GM18511 (cell line): Measurements from ENCODE around the gene SLC18A3.

Experiments used
- ATAC-seq: cut with Tn5 transposase; IDR thresholded peaks from one replicate; pipeline ENCODE4 v1.9.1; 2021; ENCODE audit warnings: mild to moderate bottlenecking, moderate library complexity; ENCODE audit not compliant: unreplicated experiment

SLC18A3 gene

DNA sequence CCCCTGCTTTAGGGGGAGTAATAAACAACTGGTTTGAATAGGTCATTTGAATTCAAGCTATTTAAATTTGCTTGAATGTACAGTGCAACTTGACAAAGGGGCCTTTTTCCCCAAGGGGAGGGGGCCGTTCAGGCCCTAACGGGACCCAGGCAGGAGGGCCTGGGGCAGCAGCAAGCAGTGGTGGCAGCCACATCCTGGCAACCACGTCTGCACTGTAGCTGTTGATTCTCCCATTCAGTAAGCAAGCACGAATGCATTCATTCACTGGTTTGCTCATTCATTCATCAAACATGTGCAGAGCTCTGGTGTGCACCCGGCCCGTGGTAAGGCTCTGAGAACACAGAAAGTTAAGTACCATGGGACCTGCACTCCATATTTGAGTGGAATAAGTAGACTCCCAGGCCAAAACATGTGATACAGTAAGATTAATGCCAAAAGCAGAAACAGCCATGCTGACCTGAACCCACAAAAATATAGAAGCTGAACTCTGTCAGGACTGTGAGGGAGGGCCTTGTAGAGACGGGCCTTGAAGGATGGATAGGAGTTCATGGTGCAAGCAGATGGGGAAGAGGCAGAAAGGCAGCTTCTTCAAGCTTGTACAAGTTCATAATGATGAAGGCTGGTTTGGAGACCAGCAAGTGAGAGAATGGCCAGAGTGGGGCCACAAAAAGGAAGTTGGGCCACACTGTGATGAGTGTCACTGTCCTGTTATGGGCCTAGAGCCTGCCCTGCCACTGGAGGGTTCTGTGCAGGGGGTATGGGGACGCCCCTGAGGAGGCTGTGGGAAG lies 40.0 kb downstream of the SLC18A3 start:
- no peak for ATAC-seq

DNA sequence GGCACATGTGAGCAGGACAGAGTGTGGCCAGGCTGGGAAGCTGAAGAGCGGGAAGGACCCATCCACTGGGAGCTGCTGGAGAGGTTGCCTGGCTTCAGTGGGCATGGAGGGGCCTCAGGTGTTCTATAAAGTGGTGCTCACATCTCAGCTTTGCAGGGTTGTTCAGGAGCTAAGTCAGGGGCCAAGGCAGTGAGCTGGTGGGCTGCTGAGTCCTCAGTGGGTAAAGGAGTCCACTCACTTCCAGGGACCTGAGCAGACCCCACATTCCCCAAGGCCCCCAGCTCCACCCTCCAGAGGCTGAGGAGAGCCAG lies 40.6 kb downstream of the SLC18A3 start:
- ATAC-seq, result no peak

DNA sequence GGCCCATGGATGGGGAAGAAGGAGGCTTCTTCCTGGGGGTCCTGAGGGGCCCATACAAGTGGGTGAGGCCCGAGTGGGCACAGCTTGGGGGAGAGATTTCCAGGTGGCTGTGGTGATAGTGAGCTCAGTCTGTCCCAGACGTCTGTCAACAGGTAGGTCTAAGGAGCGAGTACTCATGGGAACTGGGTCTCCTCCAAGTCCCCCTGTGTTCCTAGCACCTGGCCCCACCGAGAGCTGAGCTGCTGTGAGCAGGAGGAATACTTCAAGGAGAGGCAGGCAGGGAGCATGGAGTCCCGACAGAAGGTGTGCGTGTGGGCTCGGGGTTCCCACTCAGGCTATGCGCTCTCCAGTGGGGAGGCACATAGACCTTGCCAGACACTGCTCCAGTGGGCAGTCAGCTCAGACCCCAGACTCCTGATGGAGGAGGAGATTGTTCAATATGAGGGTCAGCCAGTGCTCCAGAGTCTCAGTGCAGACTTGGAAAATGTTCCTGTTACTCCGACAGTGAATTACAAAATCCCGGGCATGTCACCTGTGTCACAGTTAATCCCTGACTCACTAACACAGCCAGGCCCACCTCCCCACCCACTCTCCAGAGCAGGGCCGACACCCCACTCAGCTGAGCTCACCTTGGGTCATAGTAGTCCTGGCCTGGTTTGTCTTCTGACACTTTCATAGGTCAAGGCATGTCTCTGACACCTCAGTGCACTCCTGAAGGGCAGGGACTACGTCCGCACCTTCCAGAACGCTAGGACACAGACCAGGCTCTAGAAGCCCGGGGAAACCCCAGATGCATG lies 41.1 kb downstream of the SLC18A3 start:
- ATAC-seq, result no peak

DNA sequence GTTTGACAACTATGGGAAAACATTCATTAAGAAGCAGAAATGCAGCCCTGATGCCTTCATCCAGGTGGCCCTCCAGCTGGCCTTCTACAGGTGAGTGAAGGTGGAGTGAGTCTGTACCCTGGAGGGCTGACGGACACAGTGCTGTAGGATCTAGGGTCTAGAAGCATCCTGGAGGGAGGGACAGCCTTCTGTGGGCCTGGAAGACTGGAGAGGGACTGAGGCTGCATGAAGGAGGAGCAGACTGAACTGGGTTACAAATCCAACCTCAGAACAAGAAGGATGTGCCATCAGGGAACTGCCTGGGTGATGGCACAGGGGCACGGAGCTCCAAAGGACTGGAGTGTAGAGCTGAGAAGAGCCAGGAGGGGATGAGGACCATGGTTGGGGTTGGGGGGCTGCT lies 41.8 kb downstream of the SLC18A3 start:
- ATAC-seq, result no peak

DNA sequence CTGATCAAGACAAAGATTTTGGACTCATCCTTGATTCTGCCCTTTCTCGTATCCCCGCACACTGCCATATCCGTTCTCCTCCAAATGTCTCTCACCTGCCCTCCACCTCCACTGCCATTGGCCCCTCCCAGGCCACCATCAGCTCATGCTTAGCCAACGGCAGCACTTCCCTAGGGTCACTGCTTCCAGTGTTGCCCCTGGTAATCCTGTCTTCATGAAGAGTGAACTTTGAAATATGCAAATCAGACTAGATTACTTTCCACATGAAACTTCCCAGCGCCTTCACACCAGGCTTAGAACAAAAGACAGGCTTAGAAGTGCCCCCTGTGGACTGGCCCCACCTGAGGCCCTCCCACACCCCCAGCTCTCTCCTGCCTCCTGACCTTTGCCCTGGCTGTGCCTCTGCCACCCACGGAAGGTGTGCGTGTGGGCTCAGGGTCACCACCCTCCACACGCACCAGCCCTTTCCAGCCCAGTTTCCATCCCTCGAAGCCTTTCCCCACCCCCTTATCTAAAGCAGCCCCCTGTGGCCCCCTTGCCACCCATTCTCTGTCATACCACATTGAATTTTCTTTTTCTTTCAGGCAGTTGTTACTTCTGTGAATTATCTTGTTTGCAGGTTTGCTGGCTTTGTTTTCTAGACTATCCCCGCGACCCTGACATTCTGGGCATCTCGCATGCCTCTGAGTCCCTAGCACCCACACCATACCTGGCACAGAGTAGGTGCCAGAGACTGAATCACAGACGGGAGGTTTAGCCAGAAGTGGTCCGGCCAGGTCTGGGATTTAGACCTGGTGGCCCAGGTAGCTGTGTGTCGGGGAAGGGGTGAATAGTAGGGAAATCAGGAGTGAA lies 42.5 kb downstream of the SLC18A3 start:
- ATAC-seq, result no peak

DNA sequence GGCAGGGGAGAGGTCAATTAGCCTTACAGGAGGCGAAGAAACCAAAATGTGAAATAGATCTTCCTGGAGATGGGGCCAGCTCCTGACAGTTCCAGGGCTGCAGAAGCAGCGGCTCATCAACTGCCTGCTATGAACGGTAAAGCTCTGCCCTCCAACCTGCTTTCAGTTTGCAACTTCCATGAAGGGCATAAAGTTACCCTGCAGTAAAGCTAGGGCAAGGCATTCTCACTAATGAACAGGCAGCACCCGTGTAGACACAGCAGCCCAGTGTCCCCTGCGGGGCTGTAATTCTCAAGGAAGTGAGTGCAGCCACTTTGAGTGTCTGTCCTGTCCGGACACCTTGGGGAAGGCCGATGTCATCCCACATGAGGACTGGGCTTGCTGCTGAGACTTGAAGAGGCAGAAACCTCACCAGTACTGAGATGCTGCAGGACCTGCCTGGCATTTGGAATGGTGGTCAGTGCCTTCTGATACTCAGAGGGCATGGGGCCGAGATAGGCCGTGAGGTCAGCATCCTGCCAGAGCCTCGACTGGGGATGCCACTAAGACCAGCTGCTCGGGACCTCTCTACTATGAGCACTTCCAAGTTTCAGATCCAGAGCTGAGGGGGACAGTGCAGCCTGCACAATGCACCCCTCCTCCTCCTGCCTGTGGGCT lies 43.3 kb downstream of the SLC18A3 start:
- ATAC-seq, result no peak

DNA sequence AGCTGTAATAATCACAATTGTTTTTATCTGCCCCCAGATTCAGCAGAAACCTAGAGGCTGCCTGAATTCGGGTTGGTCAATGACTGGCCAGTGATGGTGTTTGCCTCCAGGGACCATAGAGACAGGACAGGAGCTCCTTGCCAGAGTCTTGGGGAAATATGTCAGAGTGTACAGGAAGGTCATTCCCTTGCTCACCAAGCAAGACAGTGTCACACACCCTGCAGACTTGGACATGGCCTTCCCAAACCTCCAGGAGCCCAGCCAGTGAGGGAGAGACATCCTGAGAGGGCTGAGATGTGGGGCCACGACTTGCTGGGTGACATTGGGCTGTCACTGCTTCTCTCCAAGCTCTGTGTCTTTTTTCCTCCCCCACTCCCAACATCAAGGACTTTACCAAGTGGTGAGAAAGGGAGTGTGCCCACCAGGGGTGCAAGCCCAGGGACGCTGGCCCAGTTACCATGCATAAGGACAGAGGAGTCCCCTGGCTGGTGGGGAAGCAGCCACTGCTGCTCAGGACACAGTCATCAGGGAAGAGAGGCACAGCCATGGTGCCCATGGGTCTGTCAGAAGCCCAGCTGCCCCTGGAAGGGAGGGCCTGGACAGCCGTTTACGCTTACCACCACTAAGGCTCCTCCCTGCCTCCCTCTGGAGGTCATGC lies 44.1 kb downstream of the SLC18A3 start:
- ATAC-seq, result no peak

DNA sequence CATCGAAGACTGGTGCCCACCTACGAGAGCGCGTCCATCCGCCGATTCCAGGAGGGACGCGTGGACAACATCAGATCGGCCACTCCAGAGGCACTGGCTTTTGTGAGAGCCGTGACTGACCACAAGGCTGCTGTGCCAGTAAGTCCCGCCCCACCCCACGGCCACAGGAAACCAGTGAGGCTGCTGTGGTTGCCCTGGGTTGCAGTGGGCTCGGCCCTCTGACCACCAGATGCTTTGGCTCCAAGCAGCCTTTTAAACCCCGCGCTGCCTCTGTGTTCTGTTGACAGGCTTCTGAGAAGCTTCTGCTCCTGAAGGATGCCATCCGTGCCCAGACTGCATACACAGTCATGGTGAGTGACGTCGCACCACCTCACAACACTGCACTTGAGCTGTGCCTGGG lies 45.0 kb downstream of the SLC18A3 start:
- ATAC-seq, result no peak

DNA sequence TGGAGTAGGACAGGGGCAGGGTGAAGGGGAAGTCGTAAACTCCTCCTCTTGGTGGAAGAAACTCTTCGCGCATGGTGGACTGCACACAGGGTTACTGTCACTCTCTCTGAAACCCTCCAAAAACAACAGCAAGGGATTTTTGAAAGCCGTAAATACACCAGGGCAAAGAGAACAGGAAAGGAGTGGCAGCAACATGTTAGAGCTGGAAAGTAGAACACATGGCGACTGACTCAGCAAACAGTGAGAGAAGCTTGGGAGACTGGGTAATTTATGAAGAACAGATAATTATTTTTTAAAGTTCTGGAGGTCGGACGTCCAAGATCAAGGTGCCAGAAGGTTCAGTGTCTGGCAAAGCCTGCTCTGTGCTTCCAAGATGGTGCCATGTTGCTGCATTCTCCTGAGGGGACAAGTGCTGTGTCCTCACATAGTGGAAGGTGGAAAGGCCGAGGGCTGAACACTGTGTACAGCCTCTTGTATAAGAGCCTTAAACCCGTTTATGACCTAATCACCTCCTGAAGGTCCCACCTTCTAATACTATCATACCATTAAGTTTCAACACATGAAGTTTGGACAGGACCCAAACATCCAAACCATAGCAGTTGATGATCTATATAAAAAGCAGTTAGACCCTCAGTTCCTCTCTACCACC lies 46.9 kb downstream of the SLC18A3 start:
- no peak for ATAC-seq

DNA sequence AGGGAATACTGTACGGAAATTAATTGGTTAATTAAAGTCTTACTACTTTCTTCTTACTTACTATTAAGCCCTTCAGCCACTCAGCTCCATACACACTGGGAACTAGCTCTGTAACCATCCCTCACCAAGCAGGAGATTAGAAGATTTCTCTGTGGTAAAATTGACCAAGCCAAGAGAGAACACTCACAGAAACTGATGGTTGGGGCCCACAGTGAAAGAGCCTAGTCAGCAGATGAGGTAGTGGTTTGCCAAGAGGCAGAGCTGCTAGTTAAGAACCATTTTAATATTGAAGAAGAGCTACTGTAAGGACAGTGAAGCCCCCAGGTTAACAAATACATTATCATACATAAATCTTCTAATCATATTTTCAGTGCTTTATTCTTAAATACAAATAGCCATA lies 47.5 kb downstream of the SLC18A3 start:
- no peak for ATAC-seq

DNA sequence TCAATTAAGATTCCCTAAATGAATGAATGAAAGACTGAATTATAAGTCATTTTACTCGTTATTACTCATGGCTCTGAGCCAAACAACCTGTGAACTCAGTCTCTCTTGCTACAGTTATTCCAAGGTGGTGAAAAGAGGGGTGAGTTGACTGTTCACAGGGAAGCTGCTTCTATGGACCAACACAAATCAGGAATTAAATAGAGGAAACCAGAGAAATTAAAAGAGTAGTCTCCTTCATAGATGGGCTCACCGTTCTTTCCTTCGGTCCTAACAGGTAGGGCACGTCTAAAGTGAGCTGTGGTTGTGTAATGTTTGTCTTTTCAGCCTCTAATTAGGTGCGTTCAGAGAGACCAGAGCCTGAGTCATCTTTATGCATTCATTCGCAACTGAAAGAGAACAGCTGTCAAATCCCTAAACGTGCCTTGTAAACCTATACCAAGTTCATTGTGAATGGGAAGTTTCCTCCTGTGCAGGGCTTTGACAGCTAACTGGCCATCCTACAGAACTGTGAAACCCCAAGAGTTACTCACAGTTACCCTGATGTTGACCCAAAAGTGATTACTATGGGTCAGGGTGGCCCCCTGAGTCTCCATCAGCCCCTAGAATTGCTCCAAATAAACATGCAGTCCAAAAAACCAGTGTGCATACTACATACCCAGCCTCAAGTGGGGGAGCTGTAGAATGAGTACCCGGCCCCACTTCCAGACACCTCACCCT lies 51.2 kb downstream of the SLC18A3 start:
- ATAC-seq, result no peak
